Neural cell (in vitro differentiated cells): Measurements from ENCODE around the gene CASKIN1. TPM values are rescaled to one million over a fixed set of nuclear protein-coding genes. Genes with fewer than 3 reads are reported as not detected.

Source experiments
- H2AFZ ChIP-seq: fragments of 200-600, 300-800 bp; sonication (generic), shearing (Covaris generic); 2 replicates; pipeline ENCODE4 v1.6.0; 2014; ENCODE audit warnings: low read depth, mild to moderate bottlenecking, antibody characterized with exemption, low read length, moderate library complexity
- H3F3A ChIP-seq: fragments of 200-600 bp; shearing (Covaris generic); 2 replicates; pipeline ENCODE4 v1.6.1; 2016; ENCODE audit warnings: mild to moderate bottlenecking, moderate library complexity, mixed read lengths, antibody characterized with exemption, low read length; ENCODE audit not compliant: insufficient read depth, poor library complexity, severe bottlenecking
- H3K27ac ChIP-seq: fragments of 200-600, 300-800 bp; sonication (generic), shearing (Covaris generic); 2 replicates; pipeline ENCODE4 v1.5.1; 2014; ENCODE audit warnings: mild to moderate bottlenecking, low read length, moderate library complexity
- H3K27me3 ChIP-seq: fragments of 300-800, 200-600 bp; sonication (generic), shearing (Covaris generic); 2 replicates; pipeline ENCODE4 v1.6.0; 2014; ENCODE audit warnings: mild to moderate bottlenecking, low read depth, low read length, moderate library complexity; ENCODE audit not compliant: insufficient read depth
- H3K36me3 ChIP-seq: fragments of 300-800, 200-600 bp; sonication (generic), shearing (Covaris generic); 2 replicates; pipeline ENCODE4 v1.5.1; 2014; ENCODE audit warnings: mild to moderate bottlenecking, antibody characterized with exemption, low read length, moderate library complexity; ENCODE audit not compliant: insufficient read depth
- H3K4me2 ChIP-seq: fragments of 300-800, 200-600 bp; sonication (generic), shearing (Covaris generic); 2 replicates; pipeline ENCODE4 v1.6.0; 2014; ENCODE audit warnings: mild to moderate bottlenecking, low read length
- H3K4me3 ChIP-seq: fragments of 300-800, 200-600 bp; sonication (generic), shearing (Covaris generic); 2 replicates; pipeline ENCODE4 v1.5.1; 2014; ENCODE audit warnings: mild to moderate bottlenecking, low read length, moderate library complexity
- H3K79me2 ChIP-seq: fragments of 200-600 bp; shearing (Covaris generic); replicated peaks from 2 replicates; pipeline ENCODE4 v1.6.0; 2014; ENCODE audit warnings: mild to moderate bottlenecking, low read length, moderate library complexity; ENCODE audit not compliant: insufficient read depth
- H3K9ac ChIP-seq: fragments of 300-800, 200-600 bp; sonication (generic), shearing (Covaris generic); 2 replicates; pipeline ENCODE4 v1.6.1; 2016; ENCODE audit warnings: mild to moderate bottlenecking, low read length, mixed read lengths
- H3K9me2 ChIP-seq: fragments of 200-600 bp; shearing (Covaris generic); 2 replicates; pipeline ENCODE4 v1.6.1; 2016; ENCODE audit warnings: mild to moderate bottlenecking, low read length, mixed read lengths; ENCODE audit not compliant: insufficient read depth
- H3K9me3 ChIP-seq: fragments of 200-600, 300-800 bp; sonication (generic), shearing (Covaris generic); 2 replicates; pipeline ENCODE4 v1.6.1; 2016; ENCODE audit warnings: mild to moderate bottlenecking, mixed run types, low read length, moderate library complexity, mixed read lengths
- H4K20me1 ChIP-seq: fragments of 200-600 bp; shearing (Covaris generic); 2 replicates; pipeline ENCODE4 v1.6.1; 2016; ENCODE audit warnings: mild to moderate bottlenecking, mixed run types; ENCODE audit not compliant: insufficient read depth
- CTCF ChIP-seq: fragments of 450-650 bp; IDR thresholded peaks from 2 replicates; pipeline ENCODE4 v1.5.1; 2014; ENCODE audit warnings: antibody characterized with exemption, mild to moderate bottlenecking, moderate library complexity; ENCODE audit not compliant: poor library complexity, severe bottlenecking
- EP300 ChIP-seq: fragments of 450-650 bp; conservative IDR thresholded peaks from 2 replicates; pipeline ENCODE4 v1.6.1; 2014; ENCODE audit warnings: antibody characterized with exemption, mild to moderate bottlenecking, moderate library complexity; ENCODE audit not compliant: poor library complexity, severe bottlenecking
- EZH2 ChIP-seq: fragments of 200-600, 300-800 bp; shearing (Covaris generic), sonication (generic); IDR thresholded peaks from 2 replicates; pipeline ENCODE4 v1.6.1; 2014; ENCODE audit warnings: antibody characterized with exemption, low read length, borderline replicate concordance, mild to moderate bottlenecking; ENCODE audit not compliant: insufficient read depth, poor library complexity, severe bottlenecking
- MXI1 ChIP-seq: fragments of 450-650 bp; conservative IDR thresholded peaks from 2 replicates; pipeline ENCODE4 v1.6.1; 2014; ENCODE audit warnings: antibody characterized with exemption, mild to moderate bottlenecking; ENCODE audit not compliant: poor library complexity, severe bottlenecking
- POLR2AphosphoS5 ChIP-seq: IDR thresholded peaks from 2 replicates; pipeline ENCODE4 v1.6.1; 2012
- RAD21 ChIP-seq: fragments of 450-650 bp; conservative IDR thresholded peaks from 2 replicates; pipeline ENCODE4 v1.6.1; 2014; ENCODE audit warnings: antibody characterized with exemption, mild to moderate bottlenecking, moderate library complexity
- REST ChIP-seq: IDR thresholded peaks from 2 replicates; pipeline ENCODE4 v1.6.1; 2012; ENCODE audit warnings: borderline replicate concordance
- SMC3 ChIP-seq: fragments of 450-650 bp; conservative IDR thresholded peaks from 2 replicates; pipeline ENCODE4 v1.6.1; 2014; ENCODE audit warnings: antibody characterized with exemption, mild to moderate bottlenecking, moderate library complexity; ENCODE audit not compliant: poor library complexity
- TAF1 ChIP-seq: IDR thresholded peaks from 2 replicates; pipeline ENCODE4 v1.6.1; 2012; ENCODE audit warnings: low read depth
- polyA plus RNA-seq: library from polyadenylated mRNA; depleted of rRNA; stranded (reverse); fragments of >200 nt; gene quantifications from 2 replicates; pipeline ENCODE4 v1.2.3, GENCODE V29; 2014

The CASKIN1 gene
- polyA plus RNA-seq, 1 donor from 2014 or later, result 10.3 TPM

DNA sequence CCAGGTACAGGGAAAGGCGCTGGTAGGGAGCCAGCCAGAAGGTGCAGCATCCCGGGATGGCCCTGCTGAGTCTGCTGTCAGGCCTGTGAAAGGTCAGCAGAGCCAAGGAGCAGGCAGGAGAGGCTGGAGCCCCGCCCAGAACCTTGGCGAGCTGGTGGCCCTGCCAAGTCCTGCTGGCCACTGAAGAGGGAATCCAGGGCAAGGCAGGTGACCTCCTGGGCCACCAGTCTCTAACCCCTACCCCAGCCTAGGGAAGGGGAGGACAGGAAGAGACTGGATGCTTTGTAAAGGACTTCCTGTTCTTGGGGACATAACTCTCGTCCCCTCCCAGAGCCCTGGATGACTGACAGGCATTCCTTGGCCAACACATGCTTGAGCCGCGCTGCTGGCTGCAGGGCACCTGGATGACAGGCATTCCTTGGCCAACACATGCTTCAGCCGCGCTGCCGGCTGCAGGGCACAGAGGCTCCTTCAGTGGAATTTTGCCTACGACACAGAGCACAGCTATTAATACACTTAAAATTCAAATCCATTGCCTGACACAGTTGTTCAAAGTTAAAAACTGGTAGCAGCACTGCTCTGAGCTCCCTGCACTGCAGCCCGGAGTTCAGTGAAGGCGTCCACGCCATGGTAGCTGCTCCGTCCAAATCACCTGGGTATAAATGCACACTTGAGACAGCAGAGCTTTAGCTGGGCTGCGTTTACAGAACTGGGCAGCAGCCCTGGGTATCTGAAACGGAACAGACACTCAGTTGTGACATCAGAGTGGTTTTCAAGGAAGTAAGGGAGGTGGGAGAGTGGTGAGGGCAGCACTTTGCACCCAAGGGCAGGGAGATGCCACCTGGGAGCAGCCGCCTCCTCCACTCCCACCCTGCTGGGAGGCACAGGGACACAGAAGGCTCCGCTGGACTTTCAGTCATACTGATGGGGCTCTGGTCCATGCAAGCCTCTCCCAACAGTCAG, 16.2 kb upstream of the CASKIN1 start:
- no peaks in the 10 kb centered on the region for H3F3A ChIP-seq
- no peaks in the 10 kb centered on the region for H3K27me3 ChIP-seq
- TF ChIP-seq EZH2, result no peak
- TF ChIP-seq EP300, result no peak
- TF ChIP-seq CTCF, result no peak
- no peak for TF ChIP-seq MXI1
- no peak for TF ChIP-seq REST
- TF ChIP-seq RAD21, result no peak
- TF ChIP-seq TAF1, result no peak
- no peaks in the 10 kb centered on the region for H3K9me2 ChIP-seq
- H3K4me3 ChIP-seq, result peak overlapping the region; percentile 86
- H3K79me2 ChIP-seq, result peaks cover 6% of the 10 kb centered on the region
- no peak overlapping the region for H2AFZ ChIP-seq
- H4K20me1 ChIP-seq, result no peaks in the 10 kb centered on the region
- H3K9me3 ChIP-seq, result no peaks in the 10 kb centered on the region
- peaks cover 6% of the 10 kb centered on the region for H3K36me3 ChIP-seq
- H3K27ac ChIP-seq, result no peak overlapping the region
- peak overlapping the region; percentile 65 for H3K9ac ChIP-seq
- H3K4me2 ChIP-seq, result peak overlapping the region; percentile 91

DNA sequence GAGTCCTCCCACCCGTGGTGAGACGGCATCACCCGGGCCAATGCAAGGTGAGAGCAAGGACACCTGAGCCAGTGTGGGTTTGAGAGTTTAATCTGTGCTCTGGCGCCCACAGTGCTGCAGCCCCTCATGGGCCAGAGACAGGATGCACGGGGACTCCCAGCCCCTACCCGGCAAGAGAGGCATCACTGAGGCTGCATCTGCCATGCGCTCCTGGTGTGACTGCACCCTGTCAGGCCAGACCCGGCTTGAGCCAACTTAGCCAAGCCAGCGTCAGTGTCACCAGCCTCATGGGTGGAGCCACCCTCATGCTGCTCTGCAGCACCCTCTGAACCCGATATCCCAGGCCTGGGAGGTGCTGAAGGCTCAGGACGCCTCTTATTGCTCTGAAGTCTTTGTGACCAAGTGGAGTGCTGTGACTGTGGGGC, 15.5 kb upstream of the CASKIN1 start:
- H3K4me3 ChIP-seq, result no peak overlapping the region
- peaks cover 6% of the 10 kb centered on the region for H3K79me2 ChIP-seq
- no peaks in the 10 kb centered on the region for H3K9me3 ChIP-seq
- no peak overlapping the region for H3K4me2 ChIP-seq
- TF ChIP-seq MXI1, result no peak
- TF ChIP-seq CTCF, result no peak
- no peak for TF ChIP-seq TAF1
- no peak for TF ChIP-seq EZH2
- TF ChIP-seq REST, result no peak
- no peak for TF ChIP-seq SMC3
- TF ChIP-seq POLR2AphosphoS5, result no peak
- no peak for TF ChIP-seq EP300
- TF ChIP-seq RAD21, result no peak
- H3K27me3 ChIP-seq, result no peaks in the 10 kb centered on the region
- no peaks in the 10 kb centered on the region for H4K20me1 ChIP-seq
- no peak overlapping the region for H3K9ac ChIP-seq
- H3K36me3 ChIP-seq, result peaks cover 6% of the 10 kb centered on the region
- H2AFZ ChIP-seq, result no peak overlapping the region
- no peaks in the 10 kb centered on the region for H3K9me2 ChIP-seq
- no peaks in the 10 kb centered on the region for H3F3A ChIP-seq
- H3K27ac ChIP-seq, result no peak overlapping the region
